Activated T-cell treated with anti-CD3 and anti-CD28 coated beads, Interleukin-2, amount 50 U/mL, for 72 hours (primary cell): Measurements from ENCODE around the gene LRRC25. TPM values are rescaled to one million over a fixed set of nuclear protein-coding genes. Genes with fewer than 3 reads are reported as not detected.

ENCODE experiments used
- ATAC-seq, 2 donors: fragments of 150-1000 bp; cut with Tn5 transposase; replicated peaks in 1 of 2; 2 replicates each; pipeline ENCODE4 v1.10.0; 2021; ENCODE audit warnings: moderate library complexity in 2 of 2, mild to moderate bottlenecking in 1 of 2
- DNase-seq, 2 donors: peaks; one replicate each; pipeline ENCODE4 v3.0.0; 2021 to 2022; ENCODE audit warnings: mixed read lengths in 1 of 2
- H3K27ac Mint-ChIP-seq: one replicate; pipeline ENCODE4 v1.8.0; 2022; ENCODE audit warnings: mild to moderate bottlenecking, moderate library complexity, mixed read lengths
- H3K27me3 Mint-ChIP-seq: one replicate; pipeline ENCODE4 v1.8.0; 2022; ENCODE audit warnings: low read depth, mixed read lengths
- H3K36me3 Mint-ChIP-seq, 2 donors: one replicate each; pipeline ENCODE4 v1.8.0; 2022; ENCODE audit warnings: mixed read lengths in 2 of 2, mild to moderate bottlenecking in 1 of 2; ENCODE audit not compliant: insufficient read depth in 2 of 2
- H3K4me1 Mint-ChIP-seq: one replicate; pipeline ENCODE4 v1.8.0; 2022; ENCODE audit warnings: low read depth, mixed read lengths
- H3K4me3 Mint-ChIP-seq, 2 donors: one replicate each; pipeline ENCODE4 v1.8.0; 2022; ENCODE audit warnings: mild to moderate bottlenecking in 2 of 2, mixed read lengths in 2 of 2, moderate library complexity in 2 of 2
- H3K9me3 Mint-ChIP-seq, 2 donors: one replicate each; pipeline ENCODE4 v1.8.0; 2022; ENCODE audit warnings: mixed read lengths in 2 of 2
- total RNA-seq, 2 donors: library from RNA; stranded (reverse); gene quantifications; one replicate each; pipeline ENCODE4 v1.2.3, GENCODE V29; 2022

Gene LRRC25
- total RNA-seq, 2 donors from 2014 or later, result not detected

GRCh38 chr19:18432275-18433014 is 35.0 kb upstream of the LRRC25 start:
- peaks cover 0 to 2% of the 10 kb centered on the region in 2 donors for H3K36me3 Mint-ChIP-seq
- DNase-seq, result no peak
- ATAC-seq, result no peak
- peak overlapping the region; percentile 10 to 77 for H3K4me3 Mint-ChIP-seq
- no peaks in the 10 kb centered on the region for H3K9me3 Mint-ChIP-seq
- no peaks in the 10 kb centered on the region for H3K27me3 Mint-ChIP-seq
- H3K4me1 Mint-ChIP-seq, result peaks cover 18% of the 10 kb centered on the region
- no peak overlapping the region for H3K27ac Mint-ChIP-seq

- Mint-ChIP-seq H3K36me3 (peaks cover 0 to 2% of the 10 kb centered on the region in 2 donors), H3K4me1 (peaks cover 18% of the 10 kb centered on the region)
- no peak for ATAC-seq
Measured at GRCh38 chr19:18431351-18432197, 34.2 kb upstream of the LRRC25 start.

GRCh38 chr19:18430417-18431144 is 33.2 kb upstream of the LRRC25 start:
- Mint-ChIP-seq H3K4me1 (peaks cover 18% of the 10 kb centered on the region), H3K9me3 (no peaks in the 10 kb centered on the region), H3K27me3 (no peaks in the 10 kb centered on the region), H3K27ac (no peak overlapping the region), H3K4me3 (no peak overlapping the region), H3K36me3 (peaks cover 0 to 2% of the 10 kb centered on the region in 2 donors)
- DNase-seq, result no peak
- no peak for ATAC-seq

More at GRCh38 chr19:18431351-18432197, 34.2 kb upstream of the LRRC25 start:
- no peak for DNase-seq
- Mint-ChIP-seq H3K27ac (no peak overlapping the region), H3K9me3 (no peaks in the 10 kb centered on the region), H3K4me3 (no peak overlapping the region), H3K27me3 (no peaks in the 10 kb centered on the region)

GRCh38 chr19:18429717-18430416 is 32.4 kb upstream of the LRRC25 start:
- Mint-ChIP-seq H3K4me1 (peaks cover 19% of the 10 kb centered on the region), H3K27ac (no peak overlapping the region), H3K9me3 (no peaks in the 10 kb centered on the region), H3K36me3 (peaks cover 0 to 2% of the 10 kb centered on the region in 2 donors), H3K4me3 (peak overlapping the region; percentile 25 to 65), H3K27me3 (no peaks in the 10 kb centered on the region)
- ATAC-seq (no peak), DNase-seq (no peak)

- Mint-ChIP-seq H3K27me3 (no peaks in the 10 kb centered on the region), H3K27ac (no peak overlapping the region), H3K9me3 (no peaks in the 10 kb centered on the region), H3K4me3 (peak overlapping the region; percentile 47 to 65), H3K4me1 (peaks cover 21% of the 10 kb centered on the region), H3K36me3 (no peaks in the 10 kb centered on the region)
- DNase-seq, result peak; percentile 79 to 84
- ATAC-seq, result peak; percentile 81 to 85
Measured at GRCh38 chr19:18428787-18429674, 31.6 kb upstream of the LRRC25 start.

- no peak overlapping the region for H3K27ac Mint-ChIP-seq
- DNase-seq, result no peak
- H3K9me3 Mint-ChIP-seq, result no peaks in the 10 kb centered on the region
- H3K27me3 Mint-ChIP-seq, result no peaks in the 10 kb centered on the region
- H3K36me3 Mint-ChIP-seq, result no peaks in the 10 kb centered on the region
- ATAC-seq, result peak in 1 of 2 donors; percentile 1
- H3K4me1 Mint-ChIP-seq, result peaks cover 26% of the 10 kb centered on the region
- H3K4me3 Mint-ChIP-seq, result no peak overlapping the region
Measured at GRCh38 chr19:18428173-18428786, 30.9 kb upstream of the LRRC25 start.

- ATAC-seq (no peak), DNase-seq (no peak)
- H3K4me1 Mint-ChIP-seq, result peaks cover 32% of the 10 kb centered on the region
- H3K9me3 Mint-ChIP-seq, result no peaks in the 10 kb centered on the region
- H3K36me3 Mint-ChIP-seq, result no peaks in the 10 kb centered on the region
- H3K27me3 Mint-ChIP-seq, result no peaks in the 10 kb centered on the region
- H3K27ac Mint-ChIP-seq, result no peak overlapping the region
- no peak overlapping the region for H3K4me3 Mint-ChIP-seq
Measured at GRCh38 chr19:18427743-18428113, 30.3 kb upstream of the LRRC25 start.

- no peaks in the 10 kb centered on the region for H3K36me3 Mint-ChIP-seq
- no peak for ATAC-seq
- no peak overlapping the region for H3K4me3 Mint-ChIP-seq
- H3K9me3 Mint-ChIP-seq, result no peaks in the 10 kb centered on the region
- no peaks in the 10 kb centered on the region for H3K27me3 Mint-ChIP-seq
- no peak overlapping the region for H3K27ac Mint-ChIP-seq
- no peak for DNase-seq
- H3K4me1 Mint-ChIP-seq, result peaks cover 37% of the 10 kb centered on the region
Measured at GRCh38 chr19:18427080-18427742, 29.8 kb upstream of the LRRC25 start.

GRCh38 chr19:18426416-18426767 is 29.0 kb upstream of the LRRC25 start:
- Mint-ChIP-seq H3K4me1 (peaks cover 45% of the 10 kb centered on the region), H3K4me3 (no peak overlapping the region), H3K36me3 (no peaks in the 10 kb centered on the region), H3K27me3 (no peaks in the 10 kb centered on the region), H3K9me3 (no peaks in the 10 kb centered on the region), H3K27ac (no peak overlapping the region)
- ATAC-seq (no peak), DNase-seq (no peak)

GRCh38 chr19:18425515-18426415 is 28.3 kb upstream of the LRRC25 start:
- Mint-ChIP-seq H3K9me3 (no peaks in the 10 kb centered on the region), H3K4me3 (no peak overlapping the region), H3K4me1 (peaks cover 52% of the 10 kb centered on the region), H3K27me3 (no peaks in the 10 kb centered on the region), H3K27ac (no peak overlapping the region), H3K36me3 (no peaks in the 10 kb centered on the region)
- DNase-seq (no peak), ATAC-seq (no peak)
